GM12878 (cell line): ENCODE results near the gene RETN. TPM values are rescaled to one million over a fixed set of nuclear protein-coding genes. Genes with fewer than 3 reads are reported as not detected.

ENCODE experiments used
- ATAC-seq: fragments of 200-7000 bp; cut with Tn5 transposase; 3 replicates; pipeline ENCODE4 v1.9.1; 2020; ENCODE audit warnings: mild to moderate bottlenecking, moderate library complexity
- BruUV-seq: library from RNA; stranded (reverse); fragments of 400-500 nt; replicated peaks from 2 replicates; lab custom pipeline; 2021; lab: Mats Ljungman, UMichigan
- CTCF ChIA-PET: fragments of 300-600 bp; sonication (Branson Sonifier 250); formaldehyde crosslinking; extraction: SDS; loops from one replicate; lab custom pipeline; 2021; ENCODE audit warnings: inconsistent platforms; lab: Yijun Ruan, JAX
- POLR2A ChIA-PET: fragments of 350-600 bp; formaldehyde crosslinking; extraction: SDS; loops from one replicate; lab custom pipeline; 2021; ENCODE audit warnings: inconsistent platforms; lab: Charles Lee
- RAD21 ChIA-PET: fragments of 300-600 bp; sonication (Branson Sonifier 250); formaldehyde crosslinking; loops from one replicate; lab custom pipeline; 2023; ENCODE audit warnings: antibody characterized with exemption; ENCODE audit not compliant: unreplicated experiment; lab: Charles Lee
- SMC1A ChIA-PET: fragments of 300-600 bp; sonication (Branson Sonifier 250); formaldehyde crosslinking; loops from one replicate; lab custom pipeline; 2023; ENCODE audit not compliant: unreplicated experiment, uncharacterized antibody; lab: Charles Lee
- DNase-seq: peaks from one replicate; pipeline ENCODE4 v3.0.0-alpha.2; 2011; ENCODE audit warnings: low read depth, low spot score
- FAIRE-seq: peaks from 3 replicates; lab custom pipeline; 2011; peaks lifted over from hg19 to GRCh38; lab: Jason Lieb, UNC
- H2AFZ ChIP-seq: 2 replicates; pipeline ENCODE4 v1.6.0; 2011; ENCODE audit warnings: low read depth, low read length, control low read depth; ENCODE audit not compliant: control insufficient read depth
- H3K27ac ChIP-seq: 2 replicates; pipeline ENCODE4 v1.5.1; 2011; ENCODE audit warnings: control low read depth; ENCODE audit not compliant: control insufficient read depth, insufficient read depth
- H3K27me3 ChIP-seq, 2 experiments: replicated peaks in 1 of 2; 2 replicates each; pipeline versions ENCODE4 v1.6.0 to v1.6.1; 2011; ENCODE audit warnings: low read length in 1 of 2; ENCODE audit not compliant: control insufficient read depth in 2 of 2, insufficient read depth in 2 of 2
- H3K36me3 ChIP-seq, 2 experiments: 2 replicates each; pipeline ENCODE4 v1.5.1; 2011; ENCODE audit warnings: low read length in 1 of 2; ENCODE audit not compliant: control insufficient read depth in 2 of 2, insufficient read depth in 2 of 2
- H3K4me1 ChIP-seq: 2 replicates; pipeline ENCODE4 v1.6.1; 2011; ENCODE audit warnings: mild to moderate bottlenecking, low read length, moderate library complexity, mixed read lengths; ENCODE audit not compliant: control insufficient read depth, insufficient read depth
- H3K4me2 ChIP-seq: 2 replicates; pipeline ENCODE4 v1.6.0; 2011; ENCODE audit warnings: control low read depth; ENCODE audit not compliant: control insufficient read depth, insufficient read depth
- H3K4me3 ChIP-seq: fragments of 200-600 bp; sonication (generic); 2 replicates; pipeline ENCODE4 v1.5.1; 2016
- H3K79me2 ChIP-seq: 2 replicates; pipeline ENCODE4 v1.6.0; 2011; ENCODE audit warnings: low read length; ENCODE audit not compliant: control insufficient read depth, insufficient read depth
- H3K9ac ChIP-seq: 2 replicates; pipeline ENCODE4 v1.8.0; 2011; ENCODE audit warnings: low read length, control low read depth, mixed read lengths; ENCODE audit not compliant: control insufficient read depth, insufficient read depth
- H3K9me3 ChIP-seq: replicated peaks from 3 replicates; pipeline ENCODE4 v1.5.1; 2011; ENCODE audit warnings: mild to moderate bottlenecking, low read length; ENCODE audit not compliant: control insufficient read depth, insufficient read depth
- H4K20me1 ChIP-seq: 2 replicates; pipeline ENCODE4 v1.6.0; 2011; ENCODE audit not compliant: control insufficient read depth, insufficient read depth
- GATAD2B ChIP-seq: fragments of 450-650 bp; conservative IDR thresholded peaks from 2 replicates; pipeline ENCODE4 v1.6.1; 2017; ENCODE audit warnings: low read depth, mild to moderate bottlenecking, moderate library complexity
- HDAC6 ChIP-seq: fragments of 200-600 bp; sonication (generic); IDR thresholded peaks from one replicate; pipeline ENCODE4 v1.8.0; 2017; ENCODE audit warnings: antibody characterized with exemption; ENCODE audit not compliant: unreplicated experiment
- HDGF ChIP-seq: fragments of 450-650 bp; IDR thresholded peaks from 2 replicates; pipeline ENCODE4 v1.6.1; 2016; ENCODE audit warnings: antibody characterized with exemption
- POLR2A ChIP-seq: IDR thresholded peaks from 2 replicates; pipeline ENCODE4 v1.6.1; 2011; ENCODE audit warnings: low read depth, mild to moderate bottlenecking, low read length
- SMARCA5 ChIP-seq: fragments of 450-650 bp; IDR thresholded peaks from 2 replicates; pipeline ENCODE4 v1.6.1; 2017; ENCODE audit warnings: mild to moderate bottlenecking
- TARDBP ChIP-seq: IDR thresholded peaks from 2 replicates; pipeline ENCODE4 v1.6.1; 2016; ENCODE audit warnings: borderline replicate concordance
- WGBS: methylation state at CpG from one replicate; pipeline ENCODE4 v1.1.6; 2016; ENCODE audit warnings: low lambda C conversion rate; ENCODE audit not compliant: insufficient replicate concordance, insufficient coverage; ENCODE audit errors: missing lambda C conversion rate; 5-methylcytosine and 5-hydroxymethylcytosine counted together
- in situ Hi-C: fragments of 300-500 bp; cut with MboI; formaldehyde crosslinking; loops from 9 replicates; pipeline ENCODE4 v1.14.3; 2018; ENCODE audit warnings: mixed read lengths
- intact Hi-C: fragments of 100-400 bp; cut with micrococcal nuclease; formaldehyde crosslinking; loops from one replicate; pipeline ENCODE4 v1.14.2; 2022; ENCODE audit not compliant: unreplicated experiment
- polyA plus RNA-seq, 11 experiments: library from polyadenylated mRNA; depleted of rRNA in 4 of 11; unstranded in 6 of 11; stranded (reverse) in 5 of 11; fragments of >200 nt; fragmentation: Nextera tagmentation in 4 of 11; fragmentation: Illumina TruSeq in 1 of 11; extraction: Ambion mirVana in 4 of 11; extraction: Trizol in 1 of 11; gene quantifications; 1 replicate in 1 of 11; 2 replicates in 10 of 11; pipeline versions ENCODE4 v1.2.1 to v1.2.3, GENCODE V29; 2011 to 2016; ENCODE audit warnings: inconsistent platforms in 2 of 11, missing spikeins in 2 of 11, low read depth in 1 of 11
- total RNA-seq, 4 experiments: library from RNA; depleted of rRNA in 3 of 4; stranded (reverse); fragments of >200 nt in 3 of 4; fragmentation: Illumina TruSeq in 1 of 4; extraction: Trizol in 1 of 4; gene quantifications; 2 replicates each; pipeline versions ENCODE4 v1.2.1 to v1.2.3, GENCODE V29; 2013 to 2021
- TF ChIP-seq, protein P1 (sequence below): IDR thresholded peaks from 2 replicates; pipeline ENCODE4 v1.6.1; 2011; ENCODE audit warnings: borderline replicate concordance, low read depth, mild to moderate bottlenecking, moderate library complexity, low read length; ENCODE audit not compliant: insufficient read depth, poor library complexity, severe bottlenecking

RETN gene
- total and polyA plus RNA-seq, 10 of the 15 experiments (the other 5 are each of a cell fraction or from before 2014, with no cell fraction given): 0.26 TPM; not detected in 9

- Histone ChIP-seq H3K9ac (no peak overlapping the region), H3K4me1 (peaks cover 14% of the 10 kb centered on the region), H3K27me3 (no peaks in the 10 kb centered on the region), H2AFZ (no peak overlapping the region), H3K4me3 (no peak overlapping the region), H4K20me1 (no peaks in the 10 kb centered on the region), H3K36me3 (peaks cover 0 to 7% of the 10 kb centered on the region in 2 experiments; a peak in 3 of 4 replicates), H3K79me2 (peaks cover 18% of the 10 kb centered on the region), H3K27ac (no peak overlapping the region), H3K9me3 (no peaks in the 10 kb centered on the region; the same call in 2 of the 3 replicates), H3K4me2 (no peak overlapping the region)
- in situ Hi-C loops (no loop called here), intact Hi-C loops (no loop called here)
- SMC1A ChIA-PET: no interaction called here
- TF ChIP-seq TARDBP (0 out of 2 replicates have a peak, but pooled peaks have one; percentile 22), HDAC6 (no peak), HDGF (0 out of 2 replicates have a peak, but pooled peaks have one; percentile 70), POLR2A (peak; percentile 71), SMARCA5 (no peak)
- TF ChIP-seq, protein P1, sequence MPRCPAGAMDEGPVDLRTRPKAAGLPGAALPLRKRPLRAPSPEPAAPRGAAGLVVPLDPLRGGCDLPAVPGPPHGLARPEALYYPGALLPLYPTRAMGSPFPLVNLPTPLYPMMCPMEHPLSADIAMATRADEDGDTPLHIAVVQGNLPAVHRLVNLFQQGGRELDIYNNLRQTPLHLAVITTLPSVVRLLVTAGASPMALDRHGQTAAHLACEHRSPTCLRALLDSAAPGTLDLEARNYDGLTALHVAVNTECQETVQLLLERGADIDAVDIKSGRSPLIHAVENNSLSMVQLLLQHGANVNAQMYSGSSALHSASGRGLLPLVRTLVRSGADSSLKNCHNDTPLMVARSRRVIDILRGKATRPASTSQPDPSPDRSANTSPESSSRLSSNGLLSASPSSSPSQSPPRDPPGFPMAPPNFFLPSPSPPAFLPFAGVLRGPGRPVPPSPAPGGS: peak; percentile 78
- no peak for FAIRE-seq
- POLR2A ChIA-PET: no interaction called here
- ATAC-seq: no peak
- BruUV-seq: no TSS peak
- RAD21 ChIA-PET: no interaction called here
- WGBS: 98% methylated on average over 13 of the region's 13 CpGs
- no peak for DNase-seq
- CTCF ChIA-PET: no interaction called here
Measured at GRCh38 chr19:7639863-7640348, 28.9 kb upstream of the RETN start.

DNA sequence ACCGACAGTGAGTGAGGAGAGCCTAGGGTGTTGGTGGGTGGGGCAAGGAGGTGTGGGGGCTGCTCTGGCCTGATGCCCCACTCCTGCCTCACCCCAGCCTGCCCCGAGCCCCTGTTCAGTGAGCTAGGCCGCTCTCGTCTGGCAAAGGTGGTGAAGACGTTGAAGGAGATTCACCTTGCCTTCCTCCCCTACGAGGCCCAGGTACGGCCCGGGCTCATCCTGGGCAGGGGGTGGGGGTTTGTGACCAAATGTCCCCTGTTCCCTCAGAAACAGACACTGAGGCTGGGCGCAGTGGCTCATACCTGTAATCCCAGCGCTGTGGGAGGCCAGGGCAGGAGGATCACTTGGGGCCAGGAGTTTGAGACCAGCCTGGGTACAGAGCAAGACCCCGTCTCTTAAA, 28.0 kb upstream of the RETN start:
- Histone ChIP-seq H3K27me3 (no peaks in the 10 kb centered on the region), H3K36me3 (peaks cover 0 to 7% of the 10 kb centered on the region in 2 experiments; a peak in 3 of 4 replicates), H3K79me2 (peaks cover 18% of the 10 kb centered on the region), H3K4me3 (no peak overlapping the region), H3K9ac (no peak overlapping the region), H3K4me1 (peaks cover 14% of the 10 kb centered on the region), H4K20me1 (no peaks in the 10 kb centered on the region), H3K27ac (no peak overlapping the region), H3K9me3 (no peaks in the 10 kb centered on the region; the same call in 2 of the 3 replicates), H2AFZ (no peak overlapping the region), H3K4me2 (no peak overlapping the region)
- ChIA-PET RAD21 (no interaction called here), SMC1A (no interaction called here), CTCF (no interaction called here), POLR2A (interaction anchor here (0.6 kb wide), 1 partner anchor 21 kb away, joined by 3 read pairs; no protein-coding TSS in a partner anchor)
- in situ Hi-C loops (no loop called here), intact Hi-C loops (no loop called here)
- FAIRE-seq (no peak), DNase-seq (no peak), ATAC-seq (no peak)
- no peak for TF ChIP-seq GATAD2B
- no TSS peak for BruUV-seq
- 98% methylated on average over 11 of the region's 11 CpGs for WGBS
